A204.1 (cell line): Measurements from ENCODE around the gene UFD1.
A peak's percentile ranks its signal among the peaks of the same experiment; 100 is the strongest.

Experiments used
- FAIRE-seq: peaks from 2 replicates; lab custom pipeline; 2012; peaks lifted over from hg19 to GRCh38; lab: Jason Lieb, UNC

UFD1 gene

GRCh38 chr22:19495562-19496323 lies 16.8 kb upstream of the UFD1 start:
- FAIRE-seq, result no peak

GRCh38 chr22:19494676-19495173 lies 15.7 kb upstream of the UFD1 start:
- no peak for FAIRE-seq

GRCh38 chr22:19494001-19494560 lies 15.1 kb upstream of the UFD1 start:
- no peak for FAIRE-seq

- FAIRE-seq, result no peak
Measured at GRCh38 chr22:19492504-19493174, 13.6 kb upstream of the UFD1 start.

- no peak for FAIRE-seq
Measured at GRCh38 chr22:19490628-19491230, 11.7 kb upstream of the UFD1 start.

- FAIRE-seq, result peak; percentile 87
Measured at GRCh38 chr22:19488884-19489843, 10.2 kb upstream of the UFD1 start.

GRCh38 chr22:19488285-19488684 lies 9.3 kb upstream of the UFD1 start:
- FAIRE-seq, result no peak

GRCh38 chr22:19483481-19484244 lies 4.7 kb upstream of the UFD1 start:
- no peak for FAIRE-seq

- no peak for FAIRE-seq
Measured at GRCh38 chr22:19482297-19482696, 3.3 kb upstream of the UFD1 start.

GRCh38 chr22:19480789-19481188 lies 1.8 kb upstream of the UFD1 start:
- no peak for FAIRE-seq

- no peak for FAIRE-seq
Measured at GRCh38 chr22:19480173-19480568, 1.2 kb upstream of the UFD1 start.

GRCh38 chr22:19479355-19480172 lies 571 bp upstream of the UFD1 start, which contains the start of gene CDC45:
TSS of gene CDC45 (plus strand) at chr22:19479920. CDS start at chr22:19479969, 49 bp downstream.
- FAIRE-seq, result peak; percentile 99

GRCh38 chr22:19478045-19478900 lies 720 bp downstream of the UFD1 start:
- FAIRE-seq, result no peak

GRCh38 chr22:19477321-19478044 lies 1.5 kb downstream of the UFD1 start:
- FAIRE-seq, result no peak

GRCh38 chr22:19476023-19476422 lies 3.0 kb downstream of the UFD1 start:
- no peak for FAIRE-seq

- no peak for FAIRE-seq
Measured at GRCh38 chr22:19473578-19473977, 5.4 kb downstream of the UFD1 start.

- FAIRE-seq, result no peak
Measured at GRCh38 chr22:19472233-19472632, 6.8 kb downstream of the UFD1 start.

GRCh38 chr22:19471572-19471971 lies 7.4 kb downstream of the UFD1 start:
- FAIRE-seq, result no peak
